GM18867 (cell line): ENCODE measurements around the gene CSMD2.

Experiments
- ATAC-seq: cut with Tn5 transposase; IDR thresholded peaks from one replicate; pipeline ENCODE4 v1.9.1; 2021; ENCODE audit warnings: mild to moderate bottlenecking, moderate library complexity; ENCODE audit not compliant: unreplicated experiment

Gene CSMD2

GRCh38 chr1:33768821-33769220 is 396.2 kb downstream of the CSMD2 start:
- ATAC-seq: no peak

GRCh38 chr1:33768106-33768505 is 396.9 kb downstream of the CSMD2 start:
- ATAC-seq: no peak

- no peak for ATAC-seq
These were observed 400.9 kb downstream of the CSMD2 start for GRCh38 chr1:33764149-33764548.

GRCh38 chr1:33763406-33763805 is 401.6 kb downstream of the CSMD2 start:
- no peak for ATAC-seq

- ATAC-seq: no peak
These were observed 402.1 kb downstream of the CSMD2 start for GRCh38 chr1:33762962-33763361.

GRCh38 chr1:33762109-33762830 is 402.8 kb downstream of the CSMD2 start:
- ATAC-seq: no peak

- no peak for ATAC-seq
These were observed 406.3 kb downstream of the CSMD2 start for GRCh38 chr1:33758698-33759097.

GRCh38 chr1:33753087-33753856 is 411.8 kb downstream of the CSMD2 start:
- no peak for ATAC-seq

GRCh38 chr1:33745942-33746341 is 419.1 kb downstream of the CSMD2 start:
- ATAC-seq: no peak

GRCh38 chr1:33743221-33743998 is 421.6 kb downstream of the CSMD2 start:
- no peak for ATAC-seq

GRCh38 chr1:33742663-33743062 is 422.4 kb downstream of the CSMD2 start:
- ATAC-seq: no peak

- ATAC-seq: no peak
These were observed 423.3 kb downstream of the CSMD2 start for GRCh38 chr1:33741749-33742148.

GRCh38 chr1:33740040-33740744 is 424.8 kb downstream of the CSMD2 start:
- ATAC-seq: no peak

- ATAC-seq: no peak
These were observed 426.1 kb downstream of the CSMD2 start for GRCh38 chr1:33738976-33739375.

GRCh38 chr1:33738536-33738935 is 426.5 kb downstream of the CSMD2 start:
- ATAC-seq: no peak

- no peak for ATAC-seq
These were observed 428.5 kb downstream of the CSMD2 start for GRCh38 chr1:33736496-33736895.

GRCh38 chr1:33735624-33736023 is 429.4 kb downstream of the CSMD2 start:
- no peak for ATAC-seq

- ATAC-seq: no peak
These were observed 437.7 kb downstream of the CSMD2 start for GRCh38 chr1:33727310-33727709.

- no peak for ATAC-seq
These were observed 438.7 kb downstream of the CSMD2 start for GRCh38 chr1:33726274-33726804.

GRCh38 chr1:33725556-33726160 is 439.4 kb downstream of the CSMD2 start:
- ATAC-seq: no peak
